Tibial nerve (tissue), 4 donors: Measurements from ENCODE around the gene DHX36. TPM values are rescaled to one million over a fixed set of nuclear protein-coding genes. Genes with fewer than 3 reads are reported as not detected.

Experiments used
- DNase-seq, 2 donors: peaks; one replicate each; pipeline ENCODE4 v3.0.0-alpha.2; 2019; ENCODE audit warnings: low spot score in 2 of 2
- H3K27ac ChIP-seq, 4 donors: fragments of 200-600 bp; sonication (generic) in 3 of 4; one replicate each; pipeline ENCODE4 v1.5.1; 2017 to 2019; ENCODE audit warnings: mild to moderate bottlenecking in 1 of 4
- H3K27me3 ChIP-seq, 2 donors: fragments of 200-600 bp; sonication (generic) in 1 of 2; one replicate each; pipeline versions ENCODE4 v1.5.1 to v1.6.0; 2017 to 2019
- H3K36me3 ChIP-seq, 3 donors: fragments of 200-600 bp; sonication (generic); one replicate each; pipeline ENCODE4 v1.5.1; 2018 to 2019
- H3K4me1 ChIP-seq, 4 donors: fragments of 200-600 bp; sonication (generic) in 3 of 4; one replicate each; pipeline ENCODE4 v1.5.1; 2017 to 2019
- H3K4me3 ChIP-seq, 4 donors: fragments of 200-600 bp; sonication (generic) in 3 of 4; one replicate each; pipeline ENCODE4 v1.5.1; 2017 to 2019; ENCODE audit warnings: mild to moderate bottlenecking in 1 of 4, moderate library complexity in 1 of 4
- H3K9me3 ChIP-seq, 4 donors: fragments of 200-600 bp; sonication (generic) in 3 of 4; one replicate each; pipeline ENCODE4 v1.5.1; 2017 to 2019
- CTCF ChIP-seq, 5 experiments: fragments of 200-600 bp in 3 of 5; fragments of 450-650 bp in 2 of 5; sonication (generic) in 3 of 5; IDR thresholded peaks; one replicate each; pipeline ENCODE4 v1.5.1; 2016 to 2019; ENCODE audit warnings: antibody characterized with exemption in 5 of 5, mild to moderate bottlenecking in 3 of 5, moderate library complexity in 2 of 5
- EP300 ChIP-seq, 2 donors: sonication (generic); formaldehyde crosslinking; IDR thresholded peaks; one replicate each; pipeline ENCODE4 v1.6.1; 2017; ENCODE audit warnings: antibody characterized with exemption in 2 of 2, mild to moderate bottlenecking in 1 of 2
- POLR2A ChIP-seq, 2 donors: fragments of 450-650 bp; IDR thresholded peaks; one replicate each; pipeline ENCODE4 v1.6.1; 2017; ENCODE audit warnings: antibody characterized with exemption in 2 of 2, mild to moderate bottlenecking in 2 of 2, moderate library complexity in 2 of 2
- WGBS, 2 donors: methylation state at CpG; one replicate each; pipeline ENCODE4 v1.1.5; 2018; 5-methylcytosine and 5-hydroxymethylcytosine counted together
- total RNA-seq, 4 donors: library from RNA; depleted of rRNA; stranded (reverse); fragments of >200 nt; gene quantifications; one replicate each; pipeline ENCODE4 v1.1.0, GENCODE V29; 2016

Gene DHX36
- total RNA-seq, 4 donors from 2014 or later: 60.6 to 73.5 (median 64.5) TPM

GRCh38 chr3:154349223-154349622 is 24.9 kb upstream of the DHX36 start:
- Histone ChIP-seq H3K27ac (no peak overlapping the region), H3K36me3 (no peaks in the 10 kb centered on the region), H3K9me3 (no peaks in the 10 kb centered on the region), H3K4me1 (no peaks in the 10 kb centered on the region), H3K27me3 (no peaks in the 10 kb centered on the region), H3K4me3 (no peak overlapping the region)
- TF ChIP-seq CTCF (IDR thresholded peaks at IDR 0.05): no peak
- TF ChIP-seq POLR2A (IDR thresholded peaks at IDR 0.05): no peak
- TF ChIP-seq EP300 (IDR thresholded peaks at IDR 0.05): no peak
- 53 to 60% methylated on average over 2 of the region's 2 CpGs for WGBS, 2 donors
- DNase-seq: no peak

- Histone ChIP-seq H3K27me3 (no peaks in the 10 kb centered on the region), H3K27ac (no peak overlapping the region), H3K9me3 (no peaks in the 10 kb centered on the region), H3K4me1 (no peaks in the 10 kb centered on the region), H3K4me3 (no peak overlapping the region), H3K36me3 (no peaks in the 10 kb centered on the region)
- no peak for DNase-seq
- TF ChIP-seq EP300 (IDR thresholded peaks at IDR 0.05) (no peak), POLR2A (IDR thresholded peaks at IDR 0.05) (no peak), CTCF (IDR thresholded peaks at IDR 0.05) (no peak)
- 78 to 84% methylated on average over 2 of the region's 2 CpGs for WGBS, 2 donors
Observed at GRCh38 chr3:154345422-154346122, 21.3 kb upstream of the DHX36 start.

GRCh38 chr3:154338570-154338969 is 14.3 kb upstream of the DHX36 start:
- WGBS, 2 donors: 54 to 55% methylated on average over 4 of the region's 4 CpGs
- no peaks in the 10 kb centered on the region for H3K4me1 ChIP-seq
- H3K4me3 ChIP-seq: no peak overlapping the region
- no peak overlapping the region for H3K27ac ChIP-seq
- no peaks in the 10 kb centered on the region for H3K9me3 ChIP-seq
- H3K27me3 ChIP-seq: no peaks in the 10 kb centered on the region
- TF ChIP-seq CTCF (IDR thresholded peaks at IDR 0.05) (no peak), POLR2A (IDR thresholded peaks at IDR 0.05) (no peak), EP300 (IDR thresholded peaks at IDR 0.05) (no peak)
- DNase-seq: no peak
- no peaks in the 10 kb centered on the region for H3K36me3 ChIP-seq

- DNase-seq: no peak
- Histone ChIP-seq H3K27me3 (no peaks in the 10 kb centered on the region), H3K4me3 (no peak overlapping the region), H3K27ac (no peak overlapping the region), H3K36me3 (no peaks in the 10 kb centered on the region), H3K4me1 (no peaks in the 10 kb centered on the region), H3K9me3 (no peaks in the 10 kb centered on the region)
- 85 to 91% methylated on average over 6 of the region's 6 CpGs for WGBS, 2 donors
- no peak for TF ChIP-seq CTCF (IDR thresholded peaks at IDR 0.05)
- TF ChIP-seq POLR2A (IDR thresholded peaks at IDR 0.05): no peak
- no peak for TF ChIP-seq EP300 (IDR thresholded peaks at IDR 0.05)
Observed at GRCh38 chr3:154338008-154338407, 13.7 kb upstream of the DHX36 start.

- no peaks in the 10 kb centered on the region for H3K36me3 ChIP-seq
- WGBS, 2 donors: 23 to 24% methylated on average over 3 of the region's 3 CpGs
- peaks cover 0 to 4% (median 0%) of the 10 kb centered on the region in 4 donors for H3K4me1 ChIP-seq
- DNase-seq: no peak
- TF ChIP-seq EP300 (IDR thresholded peaks at IDR 0.05) (no peak), CTCF (IDR thresholded peaks at IDR 0.05) (peak; percentile 30 to 70 (median 44))
- no peaks in the 10 kb centered on the region for H3K9me3 ChIP-seq
- no peak overlapping the region for H3K4me3 ChIP-seq
- no peak overlapping the region for H3K27ac ChIP-seq
- no peaks in the 10 kb centered on the region for H3K27me3 ChIP-seq
Observed at GRCh38 chr3:154334973-154335420, 10.7 kb upstream of the DHX36 start.
